H1 (cell line): ENCODE measurements around the gene POLR2A.

ENCODE experiments used
- CBX5 ChIP-seq: fragments of 300-800, 300-1000 bp; sonication (generic); IDR thresholded peaks from 2 replicates; pipeline ENCODE4 v1.7.1; 2016; ENCODE audit warnings: antibody characterized with exemption, low read length, low read depth
- CTCF ChIP-seq, 3 experiments: IDR thresholded peaks; 1 replicate in 2 of 3; 2 replicates in 1 of 3; pipeline versions ENCODE4 v1.5.1 to v1.6.1; 2011; ENCODE audit warnings: low read length in 3 of 3, mild to moderate bottlenecking in 3 of 3, inconsistent platforms in 2 of 3, low read depth in 1 of 3, moderate library complexity in 1 of 3; ENCODE audit not compliant: insufficient read depth in 1 of 3; ENCODE audit errors: control extremely low read depth in 1 of 3
- EZH2 ChIP-seq: fragments of 200-600 bp; sonication (generic); IDR thresholded peaks from 2 replicates; pipeline ENCODE4 v1.7.1; 2012; ENCODE audit warnings: low read depth, mild to moderate bottlenecking, moderate library complexity, low read length, inconsistent platforms; ENCODE audit not compliant: severe bottlenecking
- POLR2A ChIP-seq, 2 experiments: IDR thresholded peaks; 1 replicate in 1 of 2; 2 replicates in 1 of 2; pipeline ENCODE4 v1.6.1; 2011; ENCODE audit warnings: low read depth in 2 of 2, low read length in 2 of 2, mild to moderate bottlenecking in 2 of 2; ENCODE audit errors: control extremely low read depth in 1 of 2
- SIRT6 ChIP-seq: IDR thresholded peaks from one replicate; pipeline ENCODE4 v1.7.1; 2012; ENCODE audit warnings: low read length, inconsistent platforms

DNA sequence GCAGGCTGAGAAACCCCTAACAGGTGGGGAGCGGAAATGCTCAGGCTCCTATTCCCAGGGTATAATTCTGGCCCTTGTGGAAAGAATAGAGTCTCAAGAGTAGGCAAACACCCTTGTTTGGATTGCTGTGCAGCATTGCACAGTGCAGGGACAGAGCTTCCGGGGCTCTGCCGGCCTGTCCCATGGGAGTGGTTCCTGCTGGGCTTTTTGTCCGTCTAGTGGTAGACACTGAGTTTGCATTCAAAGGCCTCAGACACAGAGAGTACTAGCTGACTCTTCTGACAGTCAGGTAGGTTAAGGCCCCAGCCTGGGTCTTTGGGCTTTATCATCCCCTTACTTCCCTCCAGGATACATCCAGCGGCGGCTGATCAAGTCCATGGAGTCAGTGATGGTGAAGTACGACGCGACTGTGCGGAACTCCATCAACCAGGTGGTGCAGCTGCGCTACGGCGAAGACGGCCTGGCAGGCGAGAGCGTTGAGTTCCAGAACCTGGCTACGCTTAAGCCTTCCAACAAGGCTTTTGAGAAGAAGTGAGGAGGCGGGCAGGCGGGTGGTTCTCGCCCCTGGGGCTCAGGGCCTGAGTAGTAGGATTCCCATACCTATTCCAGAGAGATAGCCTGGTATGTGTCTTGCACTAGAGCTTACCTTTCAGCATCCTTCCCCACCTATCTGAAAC lies 18.1 kb downstream of the POLR2A start:
- TF ChIP-seq CBX5 (no peak), POLR2A (IDR thresholded peaks at IDR 0.05; ENCODE audit: control extremely low read depth in 1 of 2, low read depth in 2 of 2, low read length in 2 of 2) (no peak), EZH2 (no peak), CTCF (IDR thresholded peaks at IDR 0.05; ENCODE audit: control extremely low read depth in 1 of 3, insufficient read depth in 1 of 3, low read depth in 1 of 3, low read length in 3 of 3) (no peak), SIRT6 (no peak)
